Stomach (tissue), 9 donors: ENCODE results near the gene SELENOM. TPM values are rescaled to one million over a fixed set of nuclear protein-coding genes. Genes with fewer than 3 reads are reported as not detected.

Experiments used
- DNase-seq, 2 donors: peaks; one replicate each; pipeline versions ENCODE4 v3.0.0 to v3.0.0-alpha.2; 2013 to 2019
- H3K27ac ChIP-seq, 5 donors: fragments of 200-600 bp in 4 of 5; sonication (generic) in 4 of 5; one replicate each; pipeline ENCODE4 v1.5.1; 2013 to 2019; ENCODE audit warnings: mild to moderate bottlenecking in 1 of 5, moderate library complexity in 1 of 5
- H3K27me3 ChIP-seq, 3 donors: fragments of 200-600 bp; sonication (generic); one replicate each; pipeline ENCODE4 v1.5.1; 2017 to 2019; ENCODE audit warnings: mixed run types in 1 of 3
- H3K36me3 ChIP-seq, 4 donors: fragments of 200-600 bp; sonication (generic); 1 replicate in 3 of 4; 2 replicates in 1 of 4; pipeline ENCODE4 v1.5.1; 2016 to 2019
- H3K4me1 ChIP-seq, 4 donors: fragments of 200-600 bp; sonication (generic); one replicate each; pipeline ENCODE4 v1.5.1; 2016 to 2019
- H3K4me3 ChIP-seq, 4 donors: fragments of 200-600 bp; sonication (generic) in 3 of 4; one replicate each; pipeline ENCODE4 v1.5.1; 2016 to 2019; ENCODE audit warnings: mild to moderate bottlenecking in 1 of 4
- H3K9me3 ChIP-seq, 4 donors: fragments of 200-600 bp; sonication (generic); one replicate each; pipeline ENCODE4 v1.5.1; 2016 to 2019
- EP300 ChIP-seq: sonication (generic); formaldehyde crosslinking; IDR thresholded peaks from one replicate; pipeline ENCODE4 v1.6.1; 2017; ENCODE audit warnings: antibody characterized with exemption
- POLR2A ChIP-seq, 4 donors: fragments of 450-650 bp; IDR thresholded peaks; one replicate each; pipeline ENCODE4 v1.6.1; 2016; ENCODE audit warnings: antibody characterized with exemption in 4 of 4, control low read depth in 2 of 4, mild to moderate bottlenecking in 1 of 4, moderate library complexity in 1 of 4
- POLR2AphosphoS5 ChIP-seq, 3 donors: sonication (generic); formaldehyde crosslinking; IDR thresholded peaks; one replicate each; pipeline ENCODE4 v1.6.1; 2016; ENCODE audit warnings: antibody characterized with exemption in 3 of 3
- WGBS, 5 donors: extraction: QIAGEN DNeasy Blood & Tissue Kit in 3 of 5; methylation state at CpG; one replicate each; pipeline versions ENCODE4 v1.1.5 to v1.1.7; 2013 to 2018; 5-methylcytosine and 5-hydroxymethylcytosine counted together
- intact Hi-C: fragments of 100-400 bp; cut with DNase I; formaldehyde crosslinking; loops from one replicate; pipeline ENCODE4 v1.15.1; 2023; ENCODE audit warnings: low total_unique reads
- polyA plus RNA-seq, 3 donors: library from polyadenylated mRNA; stranded (reverse); fragments of 200-250 nt; gene quantifications; one replicate each; pipeline ENCODE4 v1.2.3, GENCODE V29; 2013
- total RNA-seq, 5 donors: library from RNA; depleted of rRNA; stranded (reverse); fragments of >200 nt; gene quantifications; one replicate each; pipeline versions ENCODE4 v1.1.0 to v1.2.3, GENCODE V29; 2014 to 2016
- TF ChIP-seq, protein P1 (sequence below), 7 experiments: fragments of 450-650 bp in 4 of 7; fragments of 200-600 bp in 3 of 7; sonication (generic) in 3 of 7; IDR thresholded peaks; one replicate each; pipeline ENCODE4 v1.5.1; 2016 to 2019; ENCODE audit warnings: antibody characterized with exemption in 7 of 7, control low read depth in 2 of 7, mild to moderate bottlenecking in 1 of 7
- donor health status: healthy with polysubstance abuse.
- donor health status: Bipolar disorder and iron deficiency.
- donor health status: healthy.

Gene SELENOM
- total and polyA plus RNA-seq, 8 donors, result 59.8 to 1,443 (median 377) TPM

DNA sequence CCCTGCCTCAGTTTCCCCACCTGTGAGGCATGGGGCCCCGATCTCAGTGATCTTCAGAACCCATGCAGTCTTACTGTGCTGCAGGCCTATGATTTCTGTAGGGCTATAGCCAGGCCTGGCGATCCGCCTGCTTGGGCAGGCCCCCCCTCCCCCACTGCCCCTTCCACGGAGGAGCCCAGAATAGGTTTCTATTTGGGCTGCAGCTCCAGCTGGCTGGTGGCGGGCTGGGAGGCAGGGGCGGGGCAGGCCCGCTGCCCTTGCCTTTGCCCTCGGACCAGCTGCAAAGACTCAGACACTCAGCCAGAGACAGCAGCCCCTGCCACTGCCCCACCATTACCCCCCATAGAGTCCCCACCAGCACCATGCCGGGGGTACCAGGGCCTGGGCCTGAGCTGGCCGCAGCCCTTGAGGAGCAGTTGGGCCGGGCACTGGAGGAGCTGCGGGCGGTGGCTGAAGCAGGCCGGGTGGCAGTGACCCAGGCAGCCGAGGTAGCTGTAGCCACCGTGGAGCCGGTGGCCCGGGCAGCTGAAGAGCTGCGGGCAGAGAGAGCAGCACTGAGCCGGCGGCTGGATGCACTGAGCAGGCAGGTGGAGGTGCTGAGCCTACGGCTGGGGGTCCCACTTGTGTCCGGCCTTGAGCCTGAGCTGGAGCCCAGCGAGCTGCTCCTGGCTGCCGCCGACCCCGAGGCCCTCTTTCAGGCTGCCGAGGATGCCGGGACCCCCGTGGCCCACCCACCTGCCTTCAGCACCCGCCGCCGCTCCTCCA lies 14.1 kb downstream of the SELENOM start:
- Histone ChIP-seq H3K27me3 (no peaks in the 10 kb centered on the region), H3K9me3 (no peaks in the 10 kb centered on the region), H3K36me3 (peaks cover 93 to 100% (median 100%) of the 10 kb centered on the region in 4 donors), H3K4me1 (peaks cover 14 to 92% (median 57%) of the 10 kb centered on the region in 4 donors), H3K4me3 (peak overlapping the region; percentile 17 to 45 (median 44)), H3K27ac (peak overlapping the region; percentile 3 to 96 (median 89))
- intact Hi-C loops, result no loop called here
- TF ChIP-seq, protein P1, sequence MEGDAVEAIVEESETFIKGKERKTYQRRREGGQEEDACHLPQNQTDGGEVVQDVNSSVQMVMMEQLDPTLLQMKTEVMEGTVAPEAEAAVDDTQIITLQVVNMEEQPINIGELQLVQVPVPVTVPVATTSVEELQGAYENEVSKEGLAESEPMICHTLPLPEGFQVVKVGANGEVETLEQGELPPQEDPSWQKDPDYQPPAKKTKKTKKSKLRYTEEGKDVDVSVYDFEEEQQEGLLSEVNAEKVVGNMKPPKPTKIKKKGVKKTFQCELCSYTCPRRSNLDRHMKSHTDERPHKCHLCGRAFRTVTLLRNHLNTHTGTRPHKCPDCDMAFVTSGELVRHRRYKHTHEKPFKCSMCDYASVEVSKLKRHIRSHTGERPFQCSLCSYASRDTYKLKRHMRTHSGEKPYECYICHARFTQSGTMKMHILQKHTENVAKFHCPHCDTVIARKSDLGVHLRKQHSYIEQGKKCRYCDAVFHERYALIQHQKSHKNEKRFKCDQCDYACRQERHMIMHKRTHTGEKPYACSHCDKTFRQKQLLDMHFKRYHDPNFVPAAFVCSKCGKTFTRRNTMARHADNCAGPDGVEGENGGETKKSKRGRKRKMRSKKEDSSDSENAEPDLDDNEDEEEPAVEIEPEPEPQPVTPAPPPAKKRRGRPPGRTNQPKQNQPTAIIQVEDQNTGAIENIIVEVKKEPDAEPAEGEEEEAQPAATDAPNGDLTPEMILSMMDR (IDR thresholded peaks at IDR 0.05), result no peak
- TF ChIP-seq POLR2AphosphoS5 (IDR thresholded peaks at IDR 0.05) (peak in 1 of 3 donors; percentile 37), POLR2A (IDR thresholded peaks at IDR 0.05) (no peak), EP300 (no peak)
- DNase-seq, result peak; percentile 64 to 77
- WGBS, 5 donors, result 56 to 84% (median 80%) methylated on average over 17 to 33 of the region's 33 CpGs

DNA sequence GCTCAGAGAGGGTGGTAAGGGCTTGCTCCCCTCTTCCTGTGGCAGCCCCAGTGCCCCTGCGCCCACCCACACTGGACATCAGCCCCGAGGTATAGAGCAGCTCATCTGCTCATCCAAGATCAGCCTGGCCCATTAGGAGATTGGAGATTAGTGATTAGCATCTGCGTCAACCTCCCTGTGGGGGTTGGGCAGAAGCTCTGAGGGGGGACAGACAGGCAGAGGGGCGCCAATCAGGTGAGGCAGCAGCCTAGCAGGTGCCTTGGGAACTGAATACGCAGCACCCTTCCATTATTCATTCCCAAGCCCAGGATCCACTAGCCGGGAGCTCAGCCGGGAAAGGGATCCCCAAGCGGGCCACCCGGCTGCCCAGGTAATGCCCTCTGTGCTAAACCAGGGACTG lies 15.2 kb downstream of the SELENOM start:
- Histone ChIP-seq H3K4me1 (peaks cover 9 to 92% (median 54%) of the 10 kb centered on the region in 4 donors), H3K9me3 (no peaks in the 10 kb centered on the region), H3K27ac (peak overlapping the region in 4 of 5 donors; percentile 76 to 96 (median 92)), H3K27me3 (no peaks in the 10 kb centered on the region), H3K4me3 (peak overlapping the region; percentile 2 to 45 (median 44)), H3K36me3 (peaks cover 92 to 100% (median 98%) of the 10 kb centered on the region in 4 donors)
- intact Hi-C loops, result no loop called here
- 86 to 97% (median 92%) methylated on average over 6 to 9 of the region's 9 CpGs for WGBS, 5 donors
- TF ChIP-seq, protein P1 (IDR thresholded peaks at IDR 0.05), result no peak
- TF ChIP-seq EP300 (no peak), POLR2AphosphoS5 (IDR thresholded peaks at IDR 0.05) (no peak), POLR2A (IDR thresholded peaks at IDR 0.05) (no peak)
- no peak for DNase-seq

DNA sequence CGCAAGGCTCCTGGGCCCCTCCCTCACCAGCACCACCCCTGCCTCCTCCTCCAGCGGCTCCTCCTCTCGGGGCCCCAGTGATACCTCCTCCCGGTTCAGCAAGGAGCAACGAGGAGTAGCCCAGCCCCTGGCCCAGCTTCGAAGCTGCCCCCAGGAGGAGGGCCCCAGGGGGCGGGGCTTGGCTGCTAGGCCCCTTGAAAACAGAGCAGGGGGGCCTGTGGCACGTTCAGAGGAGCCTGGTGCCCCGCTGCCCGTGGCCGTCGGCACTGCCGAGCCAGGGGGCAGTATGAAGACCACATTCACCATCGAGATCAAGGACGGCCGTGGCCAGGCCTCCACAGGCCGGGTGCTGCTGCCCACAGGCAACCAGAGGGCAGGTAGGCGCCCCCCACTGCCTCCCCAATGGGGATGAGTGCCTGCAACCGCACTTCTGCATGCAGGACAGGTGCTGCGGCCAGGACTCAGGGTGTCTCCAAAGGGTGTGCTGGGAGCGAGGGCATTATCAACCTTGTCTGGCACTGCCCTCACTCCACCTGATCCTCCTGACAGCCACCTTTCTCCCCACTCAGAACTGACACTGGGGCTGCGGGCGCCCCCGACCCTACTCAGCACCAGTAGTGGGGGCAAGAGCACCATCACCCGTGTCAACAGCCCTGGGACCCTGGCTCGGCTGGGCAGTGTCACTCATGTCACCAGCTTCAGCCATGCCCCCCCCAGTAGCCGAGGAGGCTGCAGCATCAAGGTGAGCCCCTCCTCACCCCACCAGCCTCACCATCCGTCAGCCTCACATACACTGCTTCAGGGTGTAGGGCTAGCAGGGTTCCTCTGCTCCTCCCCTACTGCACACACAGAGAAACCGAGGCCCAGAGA lies 16.0 kb downstream of the SELENOM start:
- Histone ChIP-seq H3K4me1 (peaks cover 18 to 92% (median 58%) of the 10 kb centered on the region in 4 donors), H3K4me3 (peak overlapping the region; percentile 2 to 45 (median 44)), H3K36me3 (peaks cover 84 to 97% (median 90%) of the 10 kb centered on the region in 4 donors), H3K27me3 (no peaks in the 10 kb centered on the region), H3K9me3 (no peaks in the 10 kb centered on the region), H3K27ac (peak overlapping the region; percentile 5 to 96 (median 89))
- WGBS, 5 donors, result 71 to 88% (median 79%) methylated on average over 24 to 29 of the region's 29 CpGs
- intact Hi-C loops, result no loop called here
- peak in 1 of 2 donors; percentile 70 for DNase-seq
- TF ChIP-seq POLR2AphosphoS5 (IDR thresholded peaks at IDR 0.05), result peak in 1 of 3 donors; percentile 3
- TF ChIP-seq, protein P1 (IDR thresholded peaks at IDR 0.05), result no peak
